ENCODE measurements around the gene FAM209B. TPM values are rescaled to one million over a fixed set of nuclear protein-coding genes. Genes with fewer than 3 reads are reported as not detected.

Gene FAM209B
- total RNA-seq, 1 experiment from 2014 or later, result 0.92 TPM

DNA sequence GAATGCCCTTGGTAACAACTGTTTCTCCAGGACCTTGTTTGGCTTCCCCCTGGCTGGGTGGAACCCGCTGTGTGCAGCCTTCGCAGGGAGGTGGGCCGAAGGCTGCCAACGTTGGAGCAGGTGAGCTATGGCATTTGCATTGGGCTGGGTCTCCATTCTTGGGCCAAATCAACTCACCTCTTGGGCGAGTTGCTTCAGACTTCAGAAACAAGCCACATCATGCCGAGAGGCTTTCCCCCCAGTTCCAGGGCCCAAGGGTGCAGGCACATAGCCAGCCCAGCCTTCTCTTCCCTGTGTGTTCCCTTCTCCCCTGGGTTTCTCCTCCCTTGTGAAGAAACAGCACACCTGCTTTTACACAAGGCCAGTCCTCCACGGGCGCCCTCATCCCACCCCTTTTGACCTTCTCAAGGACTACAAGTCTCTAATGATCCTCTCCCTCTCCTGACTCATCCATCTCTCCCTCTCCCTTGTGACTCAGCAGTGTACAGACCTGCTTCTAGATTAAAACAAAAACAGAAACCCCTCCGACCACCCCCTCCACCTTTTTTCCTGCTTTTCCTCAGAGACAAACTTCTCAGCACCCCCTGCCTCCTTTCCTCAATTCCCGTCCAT lies 41.6 kb downstream of the FAM209B start:
- no peak overlapping the region for H2BK5ac ChIP-seq (ENCODE audit: insufficient read length, low read length)
- H2BK12ac ChIP-seq (ENCODE audit: insufficient read length, low read depth, low read length), result no peak overlapping the region
- H3K4me2 ChIP-seq (ENCODE audit: insufficient read depth, insufficient read length, low read length), result no peak overlapping the region
- H2BK15ac ChIP-seq (ENCODE audit: low read depth, low read length), result no peak overlapping the region
- no peak overlapping the region for H4K5ac ChIP-seq (ENCODE audit: insufficient read length, low read depth, low read length)
- no peak overlapping the region for H2BK20ac ChIP-seq (ENCODE audit: low read depth, low read length, poor library complexity, severe bottlenecking)
- no peak overlapping the region for H3K27ac ChIP-seq (ENCODE audit: insufficient read length, low read depth, low read length)
- H3K27ac Mint-ChIP-seq, result no peak overlapping the region; a peak in 2 of 7 replicates
- H3T11ph ChIP-seq (ENCODE audit: low read length), result no peak overlapping the region
- no peak overlapping the region; a peak in 1 of 5 replicates for H3K4me3 Mint-ChIP-seq
- peaks cover 2% of the 10 kb centered on the region; the same call in 1 of the 2 replicates for H3K27me3 Mint-ChIP-seq (ENCODE audit: low read depth)
- no peaks in the 10 kb centered on the region for H3K36me3 Mint-ChIP-seq (ENCODE audit: insufficient read depth in 1 of 3, low read depth in 3 of 3)
- TF ChIP-seq, protein P1, sequence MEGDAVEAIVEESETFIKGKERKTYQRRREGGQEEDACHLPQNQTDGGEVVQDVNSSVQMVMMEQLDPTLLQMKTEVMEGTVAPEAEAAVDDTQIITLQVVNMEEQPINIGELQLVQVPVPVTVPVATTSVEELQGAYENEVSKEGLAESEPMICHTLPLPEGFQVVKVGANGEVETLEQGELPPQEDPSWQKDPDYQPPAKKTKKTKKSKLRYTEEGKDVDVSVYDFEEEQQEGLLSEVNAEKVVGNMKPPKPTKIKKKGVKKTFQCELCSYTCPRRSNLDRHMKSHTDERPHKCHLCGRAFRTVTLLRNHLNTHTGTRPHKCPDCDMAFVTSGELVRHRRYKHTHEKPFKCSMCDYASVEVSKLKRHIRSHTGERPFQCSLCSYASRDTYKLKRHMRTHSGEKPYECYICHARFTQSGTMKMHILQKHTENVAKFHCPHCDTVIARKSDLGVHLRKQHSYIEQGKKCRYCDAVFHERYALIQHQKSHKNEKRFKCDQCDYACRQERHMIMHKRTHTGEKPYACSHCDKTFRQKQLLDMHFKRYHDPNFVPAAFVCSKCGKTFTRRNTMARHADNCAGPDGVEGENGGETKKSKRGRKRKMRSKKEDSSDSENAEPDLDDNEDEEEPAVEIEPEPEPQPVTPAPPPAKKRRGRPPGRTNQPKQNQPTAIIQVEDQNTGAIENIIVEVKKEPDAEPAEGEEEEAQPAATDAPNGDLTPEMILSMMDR (conservative IDR thresholded peaks at IDR 0.05), result no peak
- no peak overlapping the region for H3K18ac ChIP-seq (ENCODE audit: insufficient read length, low read depth, low read length)
- no peaks in the 10 kb centered on the region for H3K4me1 ChIP-seq (ENCODE audit: insufficient read depth, low read length)
- H3K9ac ChIP-seq (ENCODE audit: extremely low read depth, insufficient read length, low read length), result no peak overlapping the region
- peaks cover 0 to 3% of the 10 kb centered on the region in 2 experiments; a peak in 2 of 5 replicates for H3K9me3 Mint-ChIP-seq
- no peak overlapping the region for H3K23ac ChIP-seq (ENCODE audit: insufficient read length, low read depth, low read length)
- no peaks in the 10 kb centered on the region for H3K79me2 ChIP-seq (ENCODE audit: insufficient read depth, low read length)
- no peak overlapping the region for H3K4ac ChIP-seq (ENCODE audit: low read depth, low read length)
- no peak overlapping the region for H3K56ac ChIP-seq (ENCODE audit: insufficient read length, low read depth, low read length)
- H2AK5ac ChIP-seq (ENCODE audit: insufficient read length, low read length), result no peak overlapping the region
- H4K91ac ChIP-seq (ENCODE audit: insufficient read length, low read depth, low read length), result no peak overlapping the region
- no peak overlapping the region for H3K14ac ChIP-seq (ENCODE audit: insufficient read depth, low read length)
- no peaks in the 10 kb centered on the region for H3K23me2 ChIP-seq (ENCODE audit: insufficient read length, low read depth, low read length, poor library complexity, severe bottlenecking)
- no peaks in the 10 kb centered on the region for H3K79me1 ChIP-seq (ENCODE audit: insufficient read depth, low read depth, low read length, poor library complexity, severe bottlenecking)
- H2BK120ac ChIP-seq (ENCODE audit: low read depth, low read length, poor library complexity, severe bottlenecking), result no peak overlapping the region
- peaks cover 10 to 12% of the 10 kb centered on the region in 2 experiments; a peak in 3 of 4 replicates for H3K4me1 Mint-ChIP-seq
- no peaks in the 10 kb centered on the region for H3K27me3 ChIP-seq (ENCODE audit: insufficient read depth, low read length)
- no CpG with 5 or more reads among the region's 10 CpGs for WGBS (ENCODE audit: extremely low coverage, insufficient read length, low lambda C conversion rate)
- no peak overlapping the region for H2AFZ ChIP-seq (ENCODE audit: low read length)
- no peaks in the 10 kb centered on the region for H3K9me3 ChIP-seq (ENCODE audit: control insufficient read depth, low read depth, low read length)
- no peak overlapping the region for H4K8ac ChIP-seq (replicated peaks; ENCODE audit: insufficient read length, low read depth, low read length)
- DNase-seq, result no peak
- no peaks in the 10 kb centered on the region for H4K20me1 ChIP-seq (ENCODE audit: control insufficient read depth, insufficient read depth, insufficient read length)
